K562 (cell line): ENCODE results near the gene PNRC2. TPM values are rescaled to one million over a fixed set of nuclear protein-coding genes. Genes with fewer than 3 reads are reported as not detected.

Experiments
- CBX5 ChIP-seq: IDR thresholded peaks from 2 replicates; pipeline ENCODE4 v1.6.1; 2014; ENCODE audit warnings: low read depth, borderline replicate concordance
- EGR1 ChIP-seq: fragments of 450-650 bp; conservative IDR thresholded peaks from 2 replicates; pipeline ENCODE4 v1.6.1; 2017; ENCODE audit warnings: mild to moderate bottlenecking
- ETV6 ChIP-seq, 3 experiments: fragments of 150-350 bp in 1 of 3; sonication (generic) in 1 of 3; formaldehyde crosslinking in 1 of 3; IDR thresholded peaks; 2 replicates each; pipeline versions ENCODE4 v1.6.1 to v1.8.0; 2014 to 2022; ENCODE audit warnings: borderline replicate concordance in 2 of 3, low read depth in 2 of 3, antibody characterized with exemption in 1 of 3, low read length in 1 of 3, mild to moderate bottlenecking in 1 of 3, missing genetic modification reagents in 1 of 3
- HLTF ChIP-seq: fragments of 450-650 bp; IDR thresholded peaks from 2 replicates; pipeline ENCODE4 v1.6.1; 2016
- KHSRP ChIP-seq: fragments of 450-650 bp; IDR thresholded peaks from 2 replicates; pipeline ENCODE4 v1.6.1; 2017
- L3MBTL2 ChIP-seq: fragments of 450-650 bp; IDR thresholded peaks from 2 replicates; pipeline ENCODE4 v1.6.1; 2016; ENCODE audit warnings: mild to moderate bottlenecking, moderate library complexity
- MBD2 ChIP-seq: sonication (generic); IDR thresholded peaks from 2 replicates; pipeline ENCODE4 v1.6.1; 2016; ENCODE audit warnings: low read depth, borderline replicate concordance
- MTA3 ChIP-seq: fragments of 450-650 bp; formaldehyde crosslinking; IDR thresholded peaks from 2 replicates; pipeline ENCODE4 v1.6.1; 2017; ENCODE audit warnings: mild to moderate bottlenecking, borderline replicate concordance
- NBN ChIP-seq: fragments of 450-650 bp; IDR thresholded peaks from 2 replicates; pipeline ENCODE4 v1.6.1; 2016; ENCODE audit warnings: low read depth, mild to moderate bottlenecking
- NFATC3 ChIP-seq: fragments of 450-650 bp; IDR thresholded peaks from 2 replicates; pipeline ENCODE4 v1.6.1; 2017; ENCODE audit warnings: mild to moderate bottlenecking
- PTTG1 ChIP-seq: fragments of 450-650 bp; IDR thresholded peaks from 2 replicates; pipeline ENCODE4 v1.6.1; 2016; ENCODE audit warnings: low read depth, mild to moderate bottlenecking, missing genetic modification characterization, missing compliant biosample characterization
- SAFB ChIP-seq: fragments of 200-400 bp; formaldehyde crosslinking; IDR thresholded peaks from 2 replicates; pipeline ENCODE4 v1.6.1; 2017; ENCODE audit warnings: low read depth, low read length, borderline replicate concordance
- SIRT6 ChIP-seq: IDR thresholded peaks from one replicate; pipeline ENCODE4 v1.6.1; 2012; ENCODE audit warnings: low read depth, mild to moderate bottlenecking, control low read depth, inconsistent platforms, low read length, moderate library complexity
- SMAD1 ChIP-seq: fragments of 150-350 bp; IDR thresholded peaks from 2 replicates; pipeline ENCODE4 v1.6.1; 2014; ENCODE audit warnings: low read length, low read depth; ENCODE audit not compliant: partially characterized antibody
- SRSF9 ChIP-seq: fragments of 200-400 bp; formaldehyde crosslinking; IDR thresholded peaks from 2 replicates; pipeline ENCODE4 v1.6.1; 2017; ENCODE audit warnings: low read depth, low read length, borderline replicate concordance
- TFAM ChIP-seq: fragments of 250-450 bp; sonication (Bioruptor Pico); conservative IDR thresholded peaks from 2 replicates; pipeline ENCODE4 v1.5.0; 2021; ENCODE audit warnings: mild to moderate bottlenecking, moderate library complexity
- ZNF124 ChIP-seq: sonication (generic); formaldehyde crosslinking; IDR thresholded peaks from 2 replicates; pipeline ENCODE4 v1.8.1; 2022; ENCODE audit warnings: missing genetic modification reagents
- ZNF174 ChIP-seq: fragments of 250-450 bp; sonication (Bioruptor Pico); IDR thresholded peaks from 2 replicates; pipeline ENCODE4 v1.4.0; 2020; ENCODE audit warnings: mild to moderate bottlenecking
- polyA plus RNA-seq, 8 experiments: library from polyadenylated mRNA; depleted of rRNA in 4 of 8; stranded (reverse) in 5 of 8; unstranded in 3 of 8; fragments of >200 nt; fragmentation: Nextera tagmentation in 2 of 8; fragmentation: Illumina TruSeq in 1 of 8; extraction: Ambion mirVana in 2 of 8; extraction: Trizol in 1 of 8; gene quantifications; 2 replicates each; pipeline versions ENCODE4 v1.2.1 to v1.2.3, GENCODE V29; 2011 to 2014; ENCODE audit warnings: inconsistent platforms in 1 of 8, missing spikeins in 1 of 8
- total RNA-seq, 7 experiments: library from RNA; depleted of rRNA in 6 of 7; stranded (reverse); fragments of >200 nt in 6 of 7; fragmentation: Illumina TruSeq in 2 of 7; extraction: Trizol in 2 of 7; gene quantifications; 2 replicates each; pipeline versions ENCODE4 v1.2.1 to v1.2.3, GENCODE V29; 2011 to 2021; ENCODE audit warnings: low replicate concordance in 1 of 7
- TF ChIP-seq, protein P1 (sequence below): sonication (generic); formaldehyde crosslinking; IDR thresholded peaks from 2 replicates; pipeline ENCODE4 v1.5.0; 2020; ENCODE audit warnings: missing genetic modification reagents
- TF ChIP-seq, protein P2 (sequence below), 2 experiments: fragments of 450-650 bp in 1 of 2; sonication (generic) in 1 of 2; formaldehyde crosslinking in 1 of 2; IDR thresholded peaks in 1 of 2; conservative IDR thresholded peaks in 1 of 2; 2 replicates each; pipeline versions ENCODE4 v1.6.1 to v1.8.1; 2016 to 2023; ENCODE audit warnings: mild to moderate bottlenecking in 2 of 2, moderate library complexity in 2 of 2, inconsistent platforms in 1 of 2, missing genetic modification reagents in 1 of 2
- TF ChIP-seq, protein P3 (sequence below): IDR thresholded peaks from 2 replicates; pipeline ENCODE4 v1.6.1; 2012; ENCODE audit warnings: low read depth, low read length, improper control_type of control experiment, borderline replicate concordance
- TF ChIP-seq, protein P4 (sequence below): fragments of 250-450 bp; sonication (Bioruptor Pico); IDR thresholded peaks from 2 replicates; pipeline ENCODE4 v1.5.0; 2020; ENCODE audit warnings: mild to moderate bottlenecking
- TF ChIP-seq, protein P5 (sequence below): conservative IDR thresholded peaks from 2 replicates; pipeline ENCODE4 v1.6.1; 2011; ENCODE audit warnings: low read depth, mild to moderate bottlenecking, low read length; ENCODE audit not compliant: control insufficient read depth

The PNRC2 gene
- total and polyA plus RNA-seq, 9 of the 15 experiments (the other 6 are each of a cell fraction or from before 2014, with no cell fraction given), result 127 to 303 (median 203) TPM

DNA sequence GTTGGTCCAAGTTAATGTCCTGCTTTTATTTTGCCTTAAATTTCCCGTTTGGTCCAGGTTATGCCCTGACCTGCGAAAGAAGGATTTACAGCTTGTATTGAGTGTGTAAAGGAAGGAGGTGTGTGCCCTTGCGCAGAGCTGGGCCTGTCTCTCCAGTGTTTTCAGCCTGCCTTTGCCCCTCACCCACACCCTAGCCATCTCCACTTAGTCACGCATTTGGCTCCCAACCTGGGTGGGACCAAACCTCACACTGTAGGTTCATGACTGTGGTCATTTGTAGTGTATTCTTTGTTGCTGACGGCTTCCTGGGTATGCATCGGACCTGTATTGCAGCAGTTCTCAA is 21.1 kb downstream of the PNRC2 start (continued):
- TF ChIP-seq SIRT6 (no peak), SMAD1 (no peak), L3MBTL2 (peak; percentile 59; the same call in 1 of the 2 replicates), TFAM (CRISPR knock-in tag) (no peak), EGR1 (no peak), MBD2 (peak; percentile 13; the same call in 1 of the 2 replicates), ETV6 (IDR thresholded peaks at IDR 0.05; ENCODE audit: borderline replicate concordance in 1 of 2, low read depth in 2 of 2, low read length in 1 of 2) (no peak), ETV6 (CRISPR knock-in tag; IDR thresholded peaks at IDR 0.05; ENCODE audit: borderline replicate concordance) (peak; percentile 59; the same call in 1 of the 2 replicates), PTTG1 (peak; percentile 47; the same call in 1 of the 2 replicates), SAFB (no peak), NFATC3 (peak; percentile 8), ZNF124 (CRISPR knock-in tag) (no peak), ZNF174 (no peak), NBN (peak; percentile 24; the same call in 1 of the 2 replicates), SRSF9 (no peak), MTA3 (peak; percentile 45; the same call in 1 of the 2 replicates), KHSRP (no peak), HLTF (no peak; the same call in 1 of the 2 replicates), CBX5 (peak; percentile 48; the same call in 1 of the 2 replicates)
- TF ChIP-seq, protein P1, sequence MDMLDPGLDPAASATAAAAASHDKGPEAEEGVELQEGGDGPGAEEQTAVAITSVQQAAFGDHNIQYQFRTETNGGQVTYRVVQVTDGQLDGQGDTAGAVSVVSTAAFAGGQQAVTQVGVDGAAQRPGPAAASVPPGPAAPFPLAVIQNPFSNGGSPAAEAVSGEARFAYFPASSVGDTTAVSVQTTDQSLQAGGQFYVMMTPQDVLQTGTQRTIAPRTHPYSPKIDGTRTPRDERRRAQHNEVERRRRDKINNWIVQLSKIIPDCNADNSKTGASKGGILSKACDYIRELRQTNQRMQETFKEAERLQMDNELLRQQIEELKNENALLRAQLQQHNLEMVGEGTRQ, result no peak
- TF ChIP-seq, protein P2, sequence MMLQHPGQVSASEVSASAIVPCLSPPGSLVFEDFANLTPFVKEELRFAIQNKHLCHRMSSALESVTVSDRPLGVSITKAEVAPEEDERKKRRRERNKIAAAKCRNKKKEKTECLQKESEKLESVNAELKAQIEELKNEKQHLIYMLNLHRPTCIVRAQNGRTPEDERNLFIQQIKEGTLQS (IDR thresholded peaks at IDR 0.05), result no peak
- TF ChIP-seq, protein P2 (CRISPR knock-in tag; conservative IDR thresholded peaks at IDR 0.05), result peak; percentile 43
- TF ChIP-seq, protein P3, sequence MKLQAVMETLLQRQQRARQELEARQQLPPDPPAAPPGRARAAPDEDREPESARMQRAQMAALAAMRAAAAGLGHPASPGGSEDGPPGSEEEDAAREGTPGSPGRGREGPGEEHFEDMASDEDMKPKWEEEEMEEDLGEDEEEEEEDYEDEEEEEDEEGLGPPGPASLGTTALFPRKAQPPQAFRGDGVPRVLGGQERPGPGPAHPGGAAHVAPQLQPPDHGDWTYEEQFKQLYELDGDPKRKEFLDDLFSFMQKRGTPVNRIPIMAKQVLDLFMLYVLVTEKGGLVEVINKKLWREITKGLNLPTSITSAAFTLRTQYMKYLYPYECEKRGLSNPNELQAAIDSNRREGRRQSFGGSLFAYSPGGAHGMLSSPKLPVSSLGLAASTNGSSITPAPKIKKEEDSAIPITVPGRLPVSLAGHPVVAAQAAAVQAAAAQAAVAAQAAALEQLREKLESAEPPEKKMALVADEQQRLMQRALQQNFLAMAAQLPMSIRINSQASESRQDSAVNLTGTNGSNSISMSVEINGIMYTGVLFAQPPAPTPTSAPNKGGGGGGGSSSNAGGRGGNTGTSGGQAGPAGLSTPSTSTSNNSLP, result no peak
- TF ChIP-seq, protein P4, sequence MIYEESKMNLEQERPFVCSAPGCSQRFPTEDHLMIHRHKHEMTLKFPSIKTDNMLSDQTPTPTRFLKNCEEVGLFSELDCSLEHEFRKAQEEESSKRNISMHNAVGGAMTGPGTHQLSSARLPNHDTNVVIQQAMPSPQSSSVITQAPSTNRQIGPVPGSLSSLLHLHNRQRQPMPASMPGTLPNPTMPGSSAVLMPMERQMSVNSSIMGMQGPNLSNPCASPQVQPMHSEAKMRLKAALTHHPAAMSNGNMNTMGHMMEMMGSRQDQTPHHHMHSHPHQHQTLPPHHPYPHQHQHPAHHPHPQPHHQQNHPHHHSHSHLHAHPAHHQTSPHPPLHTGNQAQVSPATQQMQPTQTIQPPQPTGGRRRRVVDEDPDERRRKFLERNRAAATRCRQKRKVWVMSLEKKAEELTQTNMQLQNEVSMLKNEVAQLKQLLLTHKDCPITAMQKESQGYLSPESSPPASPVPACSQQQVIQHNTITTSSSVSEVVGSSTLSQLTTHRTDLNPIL (CRISPR knock-in tag), result no peak
- TF ChIP-seq, protein P5, sequence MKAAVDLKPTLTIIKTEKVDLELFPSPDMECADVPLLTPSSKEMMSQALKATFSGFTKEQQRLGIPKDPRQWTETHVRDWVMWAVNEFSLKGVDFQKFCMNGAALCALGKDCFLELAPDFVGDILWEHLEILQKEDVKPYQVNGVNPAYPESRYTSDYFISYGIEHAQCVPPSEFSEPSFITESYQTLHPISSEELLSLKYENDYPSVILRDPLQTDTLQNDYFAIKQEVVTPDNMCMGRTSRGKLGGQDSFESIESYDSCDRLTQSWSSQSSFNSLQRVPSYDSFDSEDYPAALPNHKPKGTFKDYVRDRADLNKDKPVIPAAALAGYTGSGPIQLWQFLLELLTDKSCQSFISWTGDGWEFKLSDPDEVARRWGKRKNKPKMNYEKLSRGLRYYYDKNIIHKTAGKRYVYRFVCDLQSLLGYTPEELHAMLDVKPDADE, result no peak
